Memory B cell (primary cell): ENCODE results near the gene C6orf163.

Source experiments
- ATAC-seq: fragments of 150-1000 bp; cut with Tn5 transposase; 2 replicates; pipeline ENCODE4 v1.10.0; 2021; ENCODE audit warnings: low read depth, mild to moderate bottlenecking, moderate library complexity
- DNase-seq, 2 donors: peaks; one replicate each; pipeline ENCODE4 v3.0.0; 2022; ENCODE audit warnings: low spot score in 2 of 2
- H3K27ac Mint-ChIP-seq: one replicate; pipeline ENCODE4 v1.8.0; 2022; ENCODE audit warnings: mild to moderate bottlenecking, moderate library complexity, mixed read lengths
- H3K27me3 Mint-ChIP-seq: one replicate; pipeline ENCODE4 v1.8.0; 2022; ENCODE audit warnings: mixed read lengths
- H3K36me3 Mint-ChIP-seq: one replicate; pipeline ENCODE4 v1.8.0; 2022; ENCODE audit warnings: mild to moderate bottlenecking, mixed read lengths
- H3K4me1 Mint-ChIP-seq: one replicate; pipeline ENCODE4 v1.8.0; 2022; ENCODE audit warnings: mixed read lengths
- H3K4me3 Mint-ChIP-seq: one replicate; pipeline ENCODE4 v1.8.0; 2022; ENCODE audit warnings: mild to moderate bottlenecking, moderate library complexity, mixed read lengths
- H3K9me3 Mint-ChIP-seq: one replicate; pipeline ENCODE4 v1.8.0; 2022; ENCODE audit warnings: mixed read lengths

C6orf163 gene

GRCh38 chr6:87375315-87375714 is 30.7 kb downstream of the C6orf163 start:
- peaks cover 3% of the 10 kb centered on the region for H3K36me3 Mint-ChIP-seq
- no peak for ATAC-seq
- H3K9me3 Mint-ChIP-seq, result no peaks in the 10 kb centered on the region
- no peak for DNase-seq
- H3K27ac Mint-ChIP-seq, result no peak overlapping the region
- peaks cover 7% of the 10 kb centered on the region for H3K4me1 Mint-ChIP-seq
- H3K4me3 Mint-ChIP-seq, result no peak overlapping the region
- H3K27me3 Mint-ChIP-seq, result no peaks in the 10 kb centered on the region

- Mint-ChIP-seq H3K27ac (no peak overlapping the region), H3K9me3 (no peaks in the 10 kb centered on the region), H3K4me3 (no peak overlapping the region), H3K27me3 (no peaks in the 10 kb centered on the region), H3K36me3 (peaks cover 3% of the 10 kb centered on the region), H3K4me1 (peaks cover 7% of the 10 kb centered on the region)
- ATAC-seq (no peak), DNase-seq (no peak)
Measured at GRCh38 chr6:87376643-87377042, 32.0 kb downstream of the C6orf163 start.

- no peak for DNase-seq
- Mint-ChIP-seq H3K27me3 (no peaks in the 10 kb centered on the region), H3K4me1 (peaks cover 7% of the 10 kb centered on the region), H3K36me3 (no peaks in the 10 kb centered on the region), H3K4me3 (peak overlapping the region; percentile 6), H3K9me3 (no peaks in the 10 kb centered on the region), H3K27ac (peak overlapping the region; percentile 69)
- ATAC-seq, result peak; percentile 66
Measured at GRCh38 chr6:87378947-87379346, 34.3 kb downstream of the C6orf163 start.

- H3K27me3 Mint-ChIP-seq, result no peaks in the 10 kb centered on the region
- peaks cover 7% of the 10 kb centered on the region for H3K4me1 Mint-ChIP-seq
Measured at GRCh38 chr6:87382861-87383260, 38.2 kb downstream of the C6orf163 start.

DNA sequence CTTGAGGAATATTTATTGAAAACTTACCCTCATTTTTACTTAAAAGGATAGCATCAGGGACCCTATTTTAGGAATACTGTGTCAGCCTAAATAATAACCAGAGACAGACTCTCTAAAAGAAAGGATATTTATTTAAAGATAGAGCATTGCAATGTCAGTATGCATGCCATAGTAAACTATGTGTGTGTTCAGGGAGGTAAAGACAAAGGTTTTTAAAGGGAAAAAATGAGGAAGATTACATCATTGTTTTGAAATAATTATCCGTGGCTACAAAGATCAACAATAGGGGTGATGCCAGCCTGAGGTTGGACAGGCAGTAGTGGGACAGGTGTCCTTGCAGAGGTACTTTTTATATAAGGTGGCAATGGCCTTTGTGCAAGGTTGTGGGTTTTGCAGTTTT is 39.4 kb downstream of the C6orf163 start:
- Mint-ChIP-seq H3K9me3 (no peaks in the 10 kb centered on the region), H3K27ac (no peak overlapping the region), H3K4me1 (peaks cover 2% of the 10 kb centered on the region), H3K4me3 (no peak overlapping the region), H3K27me3 (no peaks in the 10 kb centered on the region), H3K36me3 (no peaks in the 10 kb centered on the region)
- no peak for DNase-seq
- no peak for ATAC-seq

More at GRCh38 chr6:87382861-87383260, 38.2 kb downstream of the C6orf163 start:
- ATAC-seq (no peak), DNase-seq (no peak)
- H3K27ac Mint-ChIP-seq, result no peak overlapping the region
- H3K4me3 Mint-ChIP-seq, result no peak overlapping the region
- no peaks in the 10 kb centered on the region for H3K36me3 Mint-ChIP-seq
- no peaks in the 10 kb centered on the region for H3K9me3 Mint-ChIP-seq

DNA sequence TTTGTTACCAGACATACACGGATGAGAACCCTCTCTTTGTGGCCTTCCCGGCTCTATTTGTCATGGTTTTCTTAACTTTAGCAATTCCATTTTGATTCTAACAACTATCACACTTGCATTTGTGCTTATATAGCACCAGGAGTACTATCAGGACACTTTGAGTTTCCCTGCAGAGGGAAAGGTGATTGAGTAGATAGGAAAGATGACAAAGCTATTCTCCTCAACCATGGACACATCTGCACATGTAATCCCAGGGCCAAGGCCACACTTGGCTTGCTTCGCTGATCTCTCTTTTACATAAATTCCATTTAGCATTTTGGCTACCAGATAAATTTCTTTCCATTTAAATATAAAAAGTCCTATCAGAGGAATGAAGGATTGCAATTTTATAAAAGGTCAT is 39.8 kb downstream of the C6orf163 start:
- ATAC-seq (no peak), DNase-seq (no peak)
- Mint-ChIP-seq H3K9me3 (no peaks in the 10 kb centered on the region), H3K4me3 (no peak overlapping the region), H3K27ac (no peak overlapping the region), H3K27me3 (no peaks in the 10 kb centered on the region), H3K4me1 (no peaks in the 10 kb centered on the region), H3K36me3 (no peaks in the 10 kb centered on the region)

GRCh38 chr6:87391334-87391733 is 46.7 kb downstream of the C6orf163 start:
- H3K4me1 Mint-ChIP-seq, result no peaks in the 10 kb centered on the region
- no peak for ATAC-seq
- H3K27ac Mint-ChIP-seq, result no peak overlapping the region
- no peaks in the 10 kb centered on the region for H3K9me3 Mint-ChIP-seq
- H3K27me3 Mint-ChIP-seq, result no peaks in the 10 kb centered on the region
- no peak for DNase-seq
- H3K4me3 Mint-ChIP-seq, result no peak overlapping the region
- H3K36me3 Mint-ChIP-seq, result no peaks in the 10 kb centered on the region

GRCh38 chr6:87393026-87393622 is 48.5 kb downstream of the C6orf163 start:
- peak; percentile 35 to 66 for DNase-seq
- no peaks in the 10 kb centered on the region for H3K36me3 Mint-ChIP-seq
- peak overlapping the region; percentile 35 for H3K27ac Mint-ChIP-seq
- no peak overlapping the region for H3K4me3 Mint-ChIP-seq
- peaks cover 4% of the 10 kb centered on the region for H3K4me1 Mint-ChIP-seq
- no peaks in the 10 kb centered on the region for H3K27me3 Mint-ChIP-seq
- H3K9me3 Mint-ChIP-seq, result no peaks in the 10 kb centered on the region
- peak; percentile 76 for ATAC-seq

DNA sequence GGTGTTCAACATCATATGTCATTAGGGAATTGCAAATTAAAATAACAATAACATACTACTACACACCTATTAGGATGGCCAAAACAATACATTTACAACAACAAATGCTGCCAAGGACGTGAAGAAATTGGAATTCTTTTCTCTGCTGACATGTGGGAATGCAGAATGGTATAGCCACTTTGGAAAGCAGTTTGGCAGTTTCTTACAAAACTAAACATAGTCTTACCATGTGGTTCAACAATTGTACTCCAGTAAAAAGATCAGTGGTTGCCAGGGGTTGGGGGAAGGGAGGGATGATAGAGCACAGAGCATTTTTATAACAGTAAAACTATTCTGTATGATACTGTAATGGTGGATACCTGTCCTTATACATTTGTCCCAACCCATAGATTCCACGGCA is 50.8 kb downstream of the C6orf163 start:
- DNase-seq (no peak), ATAC-seq (no peak)
- no peaks in the 10 kb centered on the region for H3K27me3 Mint-ChIP-seq
- H3K4me1 Mint-ChIP-seq, result peaks cover 4% of the 10 kb centered on the region
- H3K4me3 Mint-ChIP-seq, result no peak overlapping the region
- no peaks in the 10 kb centered on the region for H3K36me3 Mint-ChIP-seq
- H3K9me3 Mint-ChIP-seq, result no peaks in the 10 kb centered on the region
- no peak overlapping the region for H3K27ac Mint-ChIP-seq

GRCh38 chr6:87396595-87397392 is 52.2 kb downstream of the C6orf163 start:
- Mint-ChIP-seq H3K27ac (no peak overlapping the region), H3K9me3 (no peaks in the 10 kb centered on the region), H3K27me3 (no peaks in the 10 kb centered on the region), H3K4me3 (no peak overlapping the region), H3K4me1 (peaks cover 4% of the 10 kb centered on the region), H3K36me3 (no peaks in the 10 kb centered on the region)
- ATAC-seq (peak; percentile 95), DNase-seq (peak in 1 of 2 donors; percentile 21)

GRCh38 chr6:87397656-87398055 is 53.0 kb downstream of the C6orf163 start:
- Mint-ChIP-seq H3K27ac (no peak overlapping the region), H3K4me3 (no peak overlapping the region), H3K27me3 (no peaks in the 10 kb centered on the region), H3K4me1 (peaks cover 4% of the 10 kb centered on the region), H3K9me3 (no peaks in the 10 kb centered on the region), H3K36me3 (no peaks in the 10 kb centered on the region)
- ATAC-seq (no peak), DNase-seq (no peak)

DNA sequence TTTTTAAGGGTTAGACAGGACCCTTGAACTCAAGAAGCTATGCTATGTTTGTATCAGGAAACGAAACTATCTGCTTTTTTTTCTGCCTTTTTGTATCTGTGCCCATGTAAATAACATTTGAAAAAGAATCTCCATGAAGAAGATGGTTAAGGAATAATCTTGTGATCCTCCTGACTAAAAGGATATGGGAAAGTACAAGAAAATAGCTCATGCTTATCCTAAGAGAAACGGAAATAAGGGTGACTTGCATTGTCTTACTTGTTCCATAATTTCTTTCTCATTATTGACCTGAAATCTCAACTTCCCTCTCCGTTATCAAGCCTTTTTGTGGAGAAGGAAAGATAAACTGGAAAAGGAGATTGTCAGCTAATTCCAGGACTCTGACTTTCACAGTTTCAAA is 57.2 kb downstream of the C6orf163 start:
- ATAC-seq, result no peak
- no peak for DNase-seq
- no peaks in the 10 kb centered on the region for H3K9me3 Mint-ChIP-seq
- no peaks in the 10 kb centered on the region for H3K36me3 Mint-ChIP-seq
- H3K27ac Mint-ChIP-seq, result no peak overlapping the region
- peaks cover 4% of the 10 kb centered on the region for H3K4me1 Mint-ChIP-seq
- no peak overlapping the region for H3K4me3 Mint-ChIP-seq
- H3K27me3 Mint-ChIP-seq, result no peaks in the 10 kb centered on the region

DNA sequence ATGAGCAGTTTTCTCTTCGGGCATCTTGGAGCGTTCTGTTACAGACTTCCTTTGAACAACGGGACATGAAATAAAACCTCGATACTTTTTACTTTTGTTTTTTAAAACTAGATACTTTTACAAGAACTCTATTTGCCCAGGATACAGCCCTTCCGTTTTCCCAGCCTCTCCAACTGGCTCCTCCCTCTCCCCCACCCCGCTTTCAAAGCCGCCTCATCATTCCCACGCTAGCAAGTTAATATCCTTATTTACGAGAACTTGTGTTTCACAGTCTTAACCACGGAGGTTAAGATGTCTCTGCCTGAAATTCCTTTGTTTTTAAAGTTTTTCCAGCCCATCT is 62.9 kb downstream of the C6orf163 start:
- Mint-ChIP-seq H3K27ac (peak overlapping the region; percentile 86), H3K4me1 (peaks cover 4% of the 10 kb centered on the region), H3K36me3 (no peaks in the 10 kb centered on the region), H3K9me3 (no peaks in the 10 kb centered on the region), H3K27me3 (peaks cover 3% of the 10 kb centered on the region), H3K4me3 (peak overlapping the region; percentile 86)
- ATAC-seq, result no peak
- peak in 1 of 2 donors; percentile 18 for DNase-seq

DNA sequence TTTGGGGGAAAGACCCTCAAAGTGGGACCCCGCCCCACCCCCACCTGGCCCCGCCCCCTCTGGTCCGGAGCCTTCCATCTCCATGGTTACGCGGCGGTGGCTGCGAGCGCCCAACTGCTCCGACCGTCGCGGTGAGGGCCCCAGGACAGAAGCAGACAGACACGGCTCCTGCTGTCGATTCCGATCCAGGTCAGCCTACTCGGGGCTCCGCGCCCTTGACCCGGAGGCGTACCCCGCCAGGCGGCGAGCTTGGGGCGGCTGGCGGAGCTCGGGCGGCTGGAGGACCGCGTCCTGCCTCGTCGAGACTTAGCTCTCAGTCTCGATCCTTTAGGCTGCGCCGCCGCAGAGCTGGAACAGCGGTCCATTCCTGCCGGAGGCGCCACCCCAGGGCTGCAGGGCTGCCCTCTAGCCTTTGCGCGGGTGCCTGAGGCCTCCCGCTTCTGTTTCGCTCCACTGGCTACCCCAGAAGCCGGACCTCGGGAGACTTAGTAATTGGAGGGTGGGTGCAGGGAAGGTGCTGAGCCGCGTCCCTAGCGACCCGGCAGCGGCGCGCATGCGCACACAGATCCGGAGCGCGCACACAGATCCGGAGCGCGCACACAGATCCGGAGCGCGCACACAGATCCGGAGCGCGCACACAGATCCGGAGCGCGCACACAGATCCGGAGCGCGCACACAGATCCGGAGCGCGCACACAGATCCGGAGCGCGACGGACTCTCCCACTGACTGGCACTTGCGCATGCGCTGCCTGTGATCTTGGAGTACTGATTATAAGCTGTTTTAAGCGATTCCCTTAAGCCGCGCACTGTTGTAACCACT is 63.5 kb downstream of the C6orf163 start, which contains the start of gene CFAP206:
CFAP206 (plus strand) TSS at position 72 of the 820 bp plus-strand sequence. CDS start 1,868 bp downstream, outside the sequence.
- peak within 1 kb of the TSS; percentile 86 for H3K4me3 Mint-ChIP-seq
- no peaks in the 10 kb centered on the region for H3K9me3 Mint-ChIP-seq
- peaks cover 4% of the 10 kb centered on the region for H3K4me1 Mint-ChIP-seq

More for the DNA sequence above, 63.5 kb downstream of the C6orf163 start, which contains the start of gene CFAP206:
- peak; percentile 77 to 92 for DNase-seq
- Mint-ChIP-seq H3K27ac (peak within 1 kb of the TSS; percentile 86), H3K27me3 (peaks cover 3% of the 10 kb centered on the region), H3K36me3 (no peaks in the 10 kb centered on the region)
- peak; percentile 80 for ATAC-seq
